NT2/D1 (cell line): ENCODE measurements around the gene CAMK1D.
"Not testable (repeated sequence)": the region's sequence is repeated elsewhere in the genome, so short reads cannot be mapped to it uniquely, and the experiment has no call there.

Experiments used
- DNase-seq: peaks from one replicate; pipeline ENCODE4 v3.0.0-alpha.2; 2011; ENCODE audit warnings: low read depth, low spot score
- H3K27me3 ChIP-seq: 2 replicates; pipeline ENCODE4 v1.6.0; 2011; ENCODE audit warnings: mild to moderate bottlenecking; ENCODE audit not compliant: insufficient read length, insufficient read depth
- H3K36me3 ChIP-seq: 2 replicates; pipeline ENCODE4 v1.6.1; 2011; ENCODE audit warnings: mild to moderate bottlenecking, low read length, mixed read lengths; ENCODE audit not compliant: insufficient read depth, insufficient read length
- H3K4me1 ChIP-seq: 2 replicates; pipeline ENCODE4 v1.5.1; 2011; ENCODE audit not compliant: insufficient read depth, insufficient read length
- H3K4me3 ChIP-seq: 2 replicates; pipeline ENCODE4 v1.5.1; 2011; ENCODE audit warnings: low read depth; ENCODE audit not compliant: insufficient read length
- H3K9ac ChIP-seq: 2 replicates; pipeline ENCODE4 v1.6.0; 2011; ENCODE audit warnings: low read depth; ENCODE audit not compliant: insufficient read length
- H3K9me3 ChIP-seq: 2 replicates; pipeline ENCODE4 v1.5.1; 2011; ENCODE audit warnings: mild to moderate bottlenecking, low read length; ENCODE audit not compliant: insufficient read depth
- SUZ12 ChIP-seq: IDR thresholded peaks from 2 replicates; pipeline ENCODE4 v1.6.1; 2011; ENCODE audit not compliant: insufficient read length, insufficient read depth; ENCODE audit errors: extremely low read depth
- YY1 ChIP-seq: IDR thresholded peaks from 2 replicates; pipeline ENCODE4 v1.6.1; 2011; ENCODE audit not compliant: insufficient read length, insufficient read depth
- ZNF274 ChIP-seq: IDR thresholded peaks from 2 replicates; pipeline ENCODE4 v1.6.1; 2011; ENCODE audit warnings: mild to moderate bottlenecking, low read depth, low read length

CAMK1D gene

DNA sequence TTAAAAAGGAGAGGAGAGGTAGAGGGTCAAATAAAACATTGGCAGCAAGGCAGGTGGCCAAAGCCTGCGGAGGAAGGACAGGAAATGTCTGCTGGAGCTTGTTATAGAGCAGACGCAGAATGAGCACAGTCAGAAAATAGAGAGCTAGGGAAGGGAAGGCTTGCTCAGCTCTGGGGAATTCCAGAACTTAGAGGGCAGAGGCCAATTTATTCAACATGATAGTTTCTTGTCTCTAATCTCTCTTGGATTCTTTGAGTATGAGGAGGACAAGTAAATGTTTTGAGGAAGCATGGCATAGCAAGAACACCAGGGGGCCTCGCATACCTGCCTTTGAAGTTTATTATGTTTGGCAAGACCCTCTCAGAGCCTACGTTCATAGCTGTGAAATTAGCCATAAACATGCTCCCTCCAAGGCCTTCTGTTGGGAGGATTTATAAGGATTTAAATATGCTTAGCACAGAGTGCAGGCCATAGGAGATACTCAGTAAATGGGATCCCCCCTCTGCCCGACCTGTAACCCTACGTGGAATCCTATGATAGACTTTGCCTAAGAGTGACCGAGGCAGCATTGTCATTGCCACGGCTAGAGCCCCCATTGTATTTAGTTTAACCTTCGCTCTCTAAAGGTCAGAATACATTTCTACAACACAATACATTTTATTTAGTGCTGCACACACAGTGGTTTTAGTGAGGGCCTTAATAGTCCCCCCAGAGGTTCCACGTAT is 358.3 kb downstream of the CAMK1D start:
- TF ChIP-seq SUZ12: no peak
- TF ChIP-seq YY1: no peak
- TF ChIP-seq ZNF274: no peak
- Histone ChIP-seq H3K36me3 (no peaks in the 10 kb centered on the region), H3K9me3 (no peaks in the 10 kb centered on the region), H3K9ac (no peak overlapping the region), H3K4me3 (no peak overlapping the region), H3K4me1 (peaks cover 3% of the 10 kb centered on the region), H3K27me3 (no peaks in the 10 kb centered on the region)
- peak; percentile 32 for DNase-seq

DNA sequence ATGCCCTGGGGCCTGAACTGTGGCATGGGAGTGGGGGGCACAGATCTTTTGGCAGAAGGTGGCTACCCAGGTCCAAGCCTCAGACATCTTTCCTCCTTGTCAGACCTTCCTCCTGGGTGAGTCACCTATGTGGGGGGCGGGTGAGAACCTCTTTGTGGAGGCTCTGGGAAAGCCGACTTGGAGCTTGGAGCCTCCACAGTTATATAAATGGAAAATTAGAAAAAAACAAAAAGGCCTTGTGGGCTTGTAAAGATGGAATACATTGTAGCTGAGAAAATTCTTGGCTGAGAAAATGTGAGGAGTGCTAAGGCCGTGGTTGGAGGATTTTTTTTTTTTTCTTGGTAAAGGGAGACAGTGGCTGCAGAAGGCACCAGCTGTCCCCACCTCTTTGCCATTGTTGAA is 359.7 kb downstream of the CAMK1D start:
- DNase-seq: no peak
- Histone ChIP-seq H3K4me1 (peaks cover 3% of the 10 kb centered on the region), H3K36me3 (no peaks in the 10 kb centered on the region), H3K9me3 (no peaks in the 10 kb centered on the region), H3K27me3 (no peaks in the 10 kb centered on the region), H3K9ac (no peak overlapping the region), H3K4me3 (no peak overlapping the region)
- TF ChIP-seq SUZ12 (no peak), ZNF274 (no peak), YY1 (no peak)

DNA sequence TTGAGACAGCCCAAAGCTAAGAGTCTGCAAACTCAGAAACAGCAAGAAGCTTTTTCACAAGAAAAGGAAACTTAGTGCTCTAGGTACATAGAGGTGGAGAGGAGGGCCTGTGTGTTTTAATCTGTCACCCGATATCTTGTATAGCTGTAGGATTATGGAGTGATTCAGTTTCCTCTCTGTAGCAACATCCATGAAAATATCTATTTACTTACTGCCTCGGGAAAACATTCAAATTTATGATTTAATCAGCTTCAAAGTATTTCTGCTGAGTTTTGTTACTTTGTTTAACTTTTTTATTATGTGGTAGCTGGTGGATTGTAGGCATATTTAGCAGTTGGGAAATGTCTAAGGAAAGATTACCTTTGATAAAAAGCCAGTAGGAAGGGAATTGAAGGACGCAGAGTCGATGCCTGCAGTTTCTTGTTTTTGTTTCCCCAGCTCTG is 360.2 kb downstream of the CAMK1D start:
- Histone ChIP-seq H3K4me1 (peaks cover 3% of the 10 kb centered on the region), H3K36me3 (no peaks in the 10 kb centered on the region), H3K9me3 (no peaks in the 10 kb centered on the region), H3K27me3 (no peaks in the 10 kb centered on the region), H3K4me3 (no peak overlapping the region), H3K9ac (no peak overlapping the region)
- no peak for TF ChIP-seq YY1
- no peak for TF ChIP-seq ZNF274
- no peak for TF ChIP-seq SUZ12
- DNase-seq: no peak

DNA sequence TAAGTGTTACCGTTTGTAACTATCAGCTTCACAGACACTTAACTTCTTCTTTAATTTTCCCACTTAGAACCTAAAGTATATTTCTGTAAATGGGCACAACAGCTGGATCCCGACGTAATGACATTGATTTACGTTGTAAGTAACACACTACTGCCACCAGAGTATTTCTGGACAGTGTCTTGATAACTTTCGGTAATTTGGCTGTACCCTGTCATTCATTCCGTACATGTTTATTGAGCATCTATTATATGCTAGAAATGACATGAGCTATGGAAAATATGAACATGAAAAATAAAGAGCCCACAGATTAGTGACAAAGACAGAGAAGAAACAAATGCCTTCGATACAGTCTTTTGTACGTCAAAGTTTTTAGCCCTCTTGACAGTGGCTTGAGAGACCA is 360.8 kb downstream of the CAMK1D start:
- Histone ChIP-seq H3K9ac (no peak overlapping the region), H3K27me3 (no peaks in the 10 kb centered on the region), H3K9me3 (no peaks in the 10 kb centered on the region), H3K4me3 (no peak overlapping the region), H3K36me3 (no peaks in the 10 kb centered on the region), H3K4me1 (peaks cover 3% of the 10 kb centered on the region)
- no peak for DNase-seq
- TF ChIP-seq SUZ12: no peak
- no peak for TF ChIP-seq YY1
- TF ChIP-seq ZNF274: no peak

DNA sequence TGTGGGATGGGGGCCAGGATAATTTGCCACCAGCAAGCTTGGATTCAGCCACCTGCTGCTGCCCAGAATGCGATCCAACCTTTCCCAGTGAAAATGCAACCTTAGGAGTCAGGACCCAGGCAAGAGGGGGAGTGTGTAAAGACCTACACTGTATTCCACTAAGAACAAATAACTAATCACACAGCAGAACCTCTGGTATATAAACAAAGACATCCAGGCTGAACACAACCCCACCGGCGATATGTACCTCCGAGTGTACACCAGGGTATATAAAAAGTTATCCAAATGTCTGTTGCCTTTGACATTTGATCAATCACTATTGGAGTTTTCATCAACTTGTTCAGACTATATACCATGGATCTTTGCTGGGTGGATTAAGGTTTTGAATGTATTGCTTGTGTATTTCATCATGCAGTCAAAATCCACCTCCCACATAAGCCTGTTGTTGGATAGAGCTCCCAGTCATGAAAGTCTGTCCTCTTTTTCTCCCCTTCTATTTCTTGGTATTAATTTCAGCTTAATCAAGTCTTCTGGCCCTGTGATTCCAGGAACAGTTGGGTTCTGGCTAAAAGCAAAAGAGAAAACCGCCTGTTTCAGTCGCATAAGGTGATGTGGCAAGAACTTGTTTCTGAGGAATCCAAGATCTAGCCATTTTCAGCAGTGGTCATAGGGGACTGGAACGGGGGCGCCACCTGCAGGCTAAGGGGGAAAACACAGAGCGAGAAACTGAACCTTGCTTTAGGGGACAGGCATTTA is 361.4 kb downstream of the CAMK1D start:
- H3K36me3 ChIP-seq: no peaks in the 10 kb centered on the region
- no peaks in the 10 kb centered on the region for H3K27me3 ChIP-seq
- TF ChIP-seq ZNF274 (no peak), SUZ12 (no peak)
- no peak overlapping the region for H3K9ac ChIP-seq
- H3K4me1 ChIP-seq: peaks cover 3% of the 10 kb centered on the region
- peak; percentile 66 for DNase-seq
- H3K9me3 ChIP-seq: no peaks in the 10 kb centered on the region
- no peak overlapping the region for H3K4me3 ChIP-seq

DNA sequence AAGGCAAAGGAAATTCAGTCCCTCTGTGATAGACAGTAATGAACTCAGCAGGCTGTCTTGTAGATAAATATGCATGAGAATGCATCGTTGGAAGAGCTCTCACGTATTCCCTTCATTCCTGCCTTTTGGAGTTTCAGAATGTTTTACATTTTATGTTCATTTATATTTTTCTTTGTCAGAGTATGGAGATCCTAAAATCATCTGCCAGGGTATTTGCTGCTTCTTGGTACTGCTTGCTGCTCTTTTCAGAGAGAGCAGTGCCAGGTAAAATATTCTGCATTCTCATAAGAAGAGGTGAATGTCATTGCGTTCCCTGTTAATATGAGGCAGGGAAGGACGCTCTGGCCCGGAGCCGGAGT is 362.0 kb downstream of the CAMK1D start:
- Histone ChIP-seq H3K9ac (no peak overlapping the region), H3K4me3 (no peak overlapping the region), H3K4me1 (peaks cover 3% of the 10 kb centered on the region), H3K36me3 (no peaks in the 10 kb centered on the region), H3K9me3 (no peaks in the 10 kb centered on the region), H3K27me3 (no peaks in the 10 kb centered on the region)
- DNase-seq: no peak
- no peak for TF ChIP-seq ZNF274
- TF ChIP-seq YY1: no peak
- no peak for TF ChIP-seq SUZ12

DNA sequence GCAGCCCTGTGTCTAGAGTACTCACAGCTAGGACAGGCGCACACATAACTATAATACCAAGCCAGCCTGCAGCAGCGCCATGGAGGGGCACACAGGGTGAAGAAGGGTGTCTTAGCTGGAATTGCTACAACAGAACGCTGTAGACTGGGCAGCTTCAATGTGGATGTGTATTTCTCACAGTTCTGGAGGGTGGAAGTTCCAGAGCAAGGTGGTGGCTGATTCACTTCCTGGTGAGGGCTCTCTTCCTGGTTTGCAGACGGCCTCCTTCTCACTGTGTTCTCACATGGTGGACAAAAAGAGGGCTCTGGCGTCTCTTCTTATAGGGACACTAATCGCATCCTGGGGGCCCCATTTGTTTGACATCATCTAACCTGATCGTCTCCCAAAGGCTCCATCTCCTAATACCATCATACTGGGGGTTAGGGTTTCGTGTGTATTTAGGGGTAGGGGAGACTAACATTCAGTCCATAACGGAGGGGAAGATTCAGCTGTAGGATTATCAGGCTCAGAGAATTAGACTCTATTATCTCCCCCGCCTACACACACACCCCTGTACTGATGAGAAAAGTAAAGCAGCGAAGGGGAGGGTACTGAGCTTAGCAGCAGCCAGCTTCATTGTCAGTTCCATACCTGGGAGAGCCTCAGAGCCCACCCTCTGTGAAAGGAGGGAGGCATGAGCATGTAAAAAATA is 363.1 kb downstream of the CAMK1D start:
- Histone ChIP-seq H3K9ac (no peak overlapping the region), H3K9me3 (no peaks in the 10 kb centered on the region), H3K4me3 (no peak overlapping the region), H3K36me3 (no peaks in the 10 kb centered on the region), H3K4me1 (peaks cover 3% of the 10 kb centered on the region), H3K27me3 (no peaks in the 10 kb centered on the region)
- DNase-seq: no peak
- no peak for TF ChIP-seq ZNF274
- TF ChIP-seq SUZ12: no peak
- TF ChIP-seq YY1: no peak

DNA sequence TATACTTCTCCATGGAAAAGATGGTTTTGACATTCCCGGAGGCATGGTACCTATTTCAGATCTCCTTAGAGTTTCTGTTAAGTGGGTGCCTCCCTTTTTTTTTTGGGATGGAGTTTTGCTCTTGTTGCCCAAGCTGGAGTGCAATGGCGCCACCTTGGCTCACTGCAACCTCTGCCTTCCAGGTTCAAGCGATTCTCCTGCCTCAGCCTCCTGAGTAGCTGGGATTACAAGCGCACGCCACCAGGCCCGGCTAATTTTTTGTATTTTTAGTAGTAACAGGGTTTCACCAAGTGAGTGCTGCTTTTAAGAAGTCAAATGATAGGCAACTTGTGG is 363.6 kb downstream of the CAMK1D start:
- H3K36me3 ChIP-seq, H3K4me3 ChIP-seq, DNase-seq: not testable (repeated sequence)

More for the DNA sequence above, 363.6 kb downstream of the CAMK1D start:
- not testable (repeated sequence) for H3K9me3 ChIP-seq, H3K27me3 ChIP-seq, H3K9ac ChIP-seq, H3K4me1 ChIP-seq
